SK-N-SH (cell line): ENCODE data around the gene DOCK10. TPM values are rescaled to one million over a fixed set of nuclear protein-coding genes. Genes with fewer than 3 reads are reported as not detected.

Experiments used
- CTCF ChIA-PET: fragments of 300-600, 350-600 bp; formaldehyde crosslinking; extraction: SDS; loops from one replicate; lab custom pipeline; 2021; lab: Yijun Ruan, JAX
- POLR2A ChIA-PET: fragments of 350-600 bp; sonication (Branson Sonifier 250); formaldehyde crosslinking; extraction: SDS; loops from one replicate; lab custom pipeline; 2020; ENCODE audit warnings: antibody characterized with exemption, inconsistent platforms; lab: Yijun Ruan, JAX
- DNase-seq: peaks from one replicate; pipeline ENCODE4 v3.0.0; 2012
- H2AFZ ChIP-seq: fragments of 200-600 bp; sonication (generic); 2 replicates; pipeline ENCODE4 v1.8.1; 2016; ENCODE audit warnings: antibody characterized with exemption, mild to moderate bottlenecking, low read depth
- H3F3A ChIP-seq: fragments of 200-600 bp; sonication (generic); replicated peaks from 2 replicates; pipeline ENCODE3; 2016; ENCODE audit warnings: antibody characterized with exemption, mild to moderate bottlenecking; ENCODE audit not compliant: insufficient read depth
- H3K27ac ChIP-seq, 2 experiments: fragments of 200-500 bp in 1 of 2; fragments of 200-600 bp in 1 of 2; sonication (Bioruptor generic) in 1 of 2; sonication (generic), shearing (Covaris generic) in 1 of 2; 2 replicates each; pipeline versions ENCODE4 v1.5.1 to v1.6.1; 2014 to 2016; ENCODE audit warnings: low read depth in 2 of 2, inconsistent platforms in 1 of 2, low read length in 1 of 2, mild to moderate bottlenecking in 1 of 2, mixed read lengths in 1 of 2
- H3K27me3 ChIP-seq: fragments of 200-600 bp; sonication (generic), shearing (Covaris generic); 2 replicates; pipeline ENCODE4 v1.6.1; 2016; ENCODE audit warnings: mixed run types; ENCODE audit not compliant: insufficient read depth
- H3K36me3 ChIP-seq, 2 experiments: fragments of 200-500 bp in 1 of 2; fragments of 200-600 bp in 1 of 2; sonication (Bioruptor generic) in 1 of 2; sonication (generic) in 1 of 2; replicated peaks in 1 of 2; 2 replicates each; pipeline versions ENCODE3 to v1.5.1; 2014 to 2016; ENCODE audit warnings: low read length in 1 of 2, mild to moderate bottlenecking in 1 of 2; ENCODE audit not compliant: insufficient read depth in 2 of 2, control insufficient read depth in 1 of 2
- H3K4me1 ChIP-seq, 2 experiments: fragments of 200-500 bp in 1 of 2; fragments of 200-600 bp in 1 of 2; sonication (Bioruptor generic) in 1 of 2; sonication (generic), shearing (Covaris generic) in 1 of 2; 2 replicates each; pipeline versions ENCODE4 v1.5.1 to v1.6.1; 2014 to 2016; ENCODE audit warnings: low read depth in 1 of 2, low read length in 1 of 2, mixed run types in 1 of 2; ENCODE audit not compliant: insufficient read depth in 2 of 2, control insufficient read depth in 1 of 2
- H3K4me2 ChIP-seq: fragments of 200-600 bp; sonication (generic), shearing (Covaris generic); 2 replicates; pipeline ENCODE4 v1.6.1; 2017; ENCODE audit warnings: mixed run types
- H3K4me3 ChIP-seq, 2 experiments: fragments of 200-500 bp in 1 of 2; fragments of 200-600 bp in 1 of 2; sonication (Bioruptor generic) in 1 of 2; sonication (generic), shearing (Covaris generic) in 1 of 2; 2 replicates each; pipeline versions ENCODE4 v1.5.1 to v1.8.1; 2014 to 2016; ENCODE audit warnings: low read depth in 2 of 2, inconsistent platforms in 1 of 2, low read length in 1 of 2, mild to moderate bottlenecking in 1 of 2, mixed read lengths in 1 of 2, moderate library complexity in 1 of 2
- H3K79me2 ChIP-seq: fragments of 200-600 bp; sonication (generic); 2 replicates; pipeline ENCODE4 v1.8.1; 2017; ENCODE audit warnings: mild to moderate bottlenecking; ENCODE audit not compliant: insufficient read depth
- H3K9ac ChIP-seq: fragments of 200-600 bp; sonication (generic); 2 replicates; pipeline ENCODE4 v1.6.1; 2017; ENCODE audit warnings: mixed run types
- H3K9me2 ChIP-seq: fragments of 200-600 bp; sonication (generic); 2 replicates; pipeline ENCODE4 v1.6.1; 2017; ENCODE audit warnings: mixed run types
- H3K9me3 ChIP-seq: fragments of 200-600 bp; sonication (generic); 2 replicates; pipeline ENCODE4 v1.6.1; 2017; ENCODE audit warnings: mixed run types, mild to moderate bottlenecking, moderate library complexity
- H4K20me1 ChIP-seq: fragments of 200-600 bp; sonication (generic); 2 replicates; pipeline ENCODE4 v1.6.1; 2017; ENCODE audit warnings: mild to moderate bottlenecking, mixed run types; ENCODE audit not compliant: insufficient read depth
- FOSL2 ChIP-seq: IDR thresholded peaks from 2 replicates; pipeline ENCODE4 v1.4.0; 2012; ENCODE audit warnings: low read depth, mild to moderate bottlenecking, moderate library complexity, borderline replicate concordance
- FOXM1 ChIP-seq: IDR thresholded peaks from 2 replicates; pipeline ENCODE4 v1.4.0; 2012; ENCODE audit warnings: low read depth, mild to moderate bottlenecking
- GATA2 ChIP-seq: sonication (generic); formaldehyde crosslinking; IDR thresholded peaks from 2 replicates; pipeline ENCODE4 v1.5.0; 2020; ENCODE audit warnings: mild to moderate bottlenecking, missing genetic modification reagents
- JUND ChIP-seq: IDR thresholded peaks from 2 replicates; pipeline ENCODE4 v1.4.0; 2012
- MEF2A ChIP-seq: IDR thresholded peaks from 2 replicates; pipeline ENCODE4 v1.4.0; 2012; ENCODE audit warnings: low read depth, borderline replicate concordance
- MXI1 ChIP-seq: IDR thresholded peaks from 2 replicates; pipeline ENCODE4 v1.6.1; 2012; ENCODE audit warnings: mild to moderate bottlenecking, low read depth, low read length, improper control_type of control experiment
- TCF12 ChIP-seq: IDR thresholded peaks from 2 replicates; pipeline ENCODE4 v1.4.0; 2012
- TEAD4 ChIP-seq: IDR thresholded peaks from 2 replicates; pipeline ENCODE4 v1.4.0; 2012; ENCODE audit warnings: mild to moderate bottlenecking, borderline replicate concordance; ENCODE audit not compliant: insufficient read depth
- YY1 ChIP-seq: IDR thresholded peaks from 2 replicates; pipeline ENCODE4 v1.4.0; 2012; ENCODE audit warnings: low read depth, mild to moderate bottlenecking
- WGBS: methylation state at CpG from one replicate; pipeline ENCODE4 v1.1.6; 2017; ENCODE audit warnings: low lambda C conversion rate; 5-methylcytosine and 5-hydroxymethylcytosine counted together
- polyA plus RNA-seq, 3 experiments: library from polyadenylated mRNA; depleted of rRNA; stranded (reverse); fragments of >200 nt; gene quantifications; 2 replicates each; pipeline ENCODE4 v1.2.3, GENCODE V29; 2012
- TF ChIP-seq, protein P1 (sequence below): IDR thresholded peaks from 2 replicates; pipeline ENCODE4 v1.6.1; 2012; ENCODE audit warnings: mild to moderate bottlenecking, low read depth, low read length, moderate library complexity
- TF ChIP-seq, protein P2 (sequence below): fragments of 150-350 bp; IDR thresholded peaks from 2 replicates; pipeline ENCODE4 v1.6.1; 2017; ENCODE audit warnings: antibody characterized with exemption, low read length, low read depth, borderline replicate concordance
- TF ChIP-seq, protein P3 (sequence below): fragments of 150-350 bp; IDR thresholded peaks from 2 replicates; pipeline ENCODE4 v1.6.1; 2016; ENCODE audit warnings: mild to moderate bottlenecking, low read depth, low read length

The DOCK10 gene
- polyA plus RNA-seq, 1 of the 3 experiments (the other 2 are of a cell fraction): 24.1 TPM

DNA sequence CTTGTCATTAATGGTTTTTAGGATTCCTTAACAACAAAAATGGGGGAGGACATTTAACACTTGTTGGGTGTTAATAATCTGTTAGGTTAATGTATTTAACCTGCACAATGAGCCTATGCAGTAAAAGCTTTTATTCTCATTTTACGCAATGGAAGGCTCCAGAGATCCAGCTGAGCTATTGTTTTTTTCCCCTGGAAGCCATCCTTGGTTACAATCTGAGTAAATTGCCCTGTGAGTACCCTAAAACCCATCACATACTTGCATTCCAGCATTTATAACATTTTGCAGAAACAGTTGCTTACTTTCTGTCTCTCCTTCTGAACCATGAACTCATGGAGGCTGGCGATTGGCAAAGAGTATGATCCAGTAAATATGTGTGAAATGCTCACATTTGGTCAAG, 30.2 kb upstream of the DOCK10 start:
- TF ChIP-seq, protein P1, sequence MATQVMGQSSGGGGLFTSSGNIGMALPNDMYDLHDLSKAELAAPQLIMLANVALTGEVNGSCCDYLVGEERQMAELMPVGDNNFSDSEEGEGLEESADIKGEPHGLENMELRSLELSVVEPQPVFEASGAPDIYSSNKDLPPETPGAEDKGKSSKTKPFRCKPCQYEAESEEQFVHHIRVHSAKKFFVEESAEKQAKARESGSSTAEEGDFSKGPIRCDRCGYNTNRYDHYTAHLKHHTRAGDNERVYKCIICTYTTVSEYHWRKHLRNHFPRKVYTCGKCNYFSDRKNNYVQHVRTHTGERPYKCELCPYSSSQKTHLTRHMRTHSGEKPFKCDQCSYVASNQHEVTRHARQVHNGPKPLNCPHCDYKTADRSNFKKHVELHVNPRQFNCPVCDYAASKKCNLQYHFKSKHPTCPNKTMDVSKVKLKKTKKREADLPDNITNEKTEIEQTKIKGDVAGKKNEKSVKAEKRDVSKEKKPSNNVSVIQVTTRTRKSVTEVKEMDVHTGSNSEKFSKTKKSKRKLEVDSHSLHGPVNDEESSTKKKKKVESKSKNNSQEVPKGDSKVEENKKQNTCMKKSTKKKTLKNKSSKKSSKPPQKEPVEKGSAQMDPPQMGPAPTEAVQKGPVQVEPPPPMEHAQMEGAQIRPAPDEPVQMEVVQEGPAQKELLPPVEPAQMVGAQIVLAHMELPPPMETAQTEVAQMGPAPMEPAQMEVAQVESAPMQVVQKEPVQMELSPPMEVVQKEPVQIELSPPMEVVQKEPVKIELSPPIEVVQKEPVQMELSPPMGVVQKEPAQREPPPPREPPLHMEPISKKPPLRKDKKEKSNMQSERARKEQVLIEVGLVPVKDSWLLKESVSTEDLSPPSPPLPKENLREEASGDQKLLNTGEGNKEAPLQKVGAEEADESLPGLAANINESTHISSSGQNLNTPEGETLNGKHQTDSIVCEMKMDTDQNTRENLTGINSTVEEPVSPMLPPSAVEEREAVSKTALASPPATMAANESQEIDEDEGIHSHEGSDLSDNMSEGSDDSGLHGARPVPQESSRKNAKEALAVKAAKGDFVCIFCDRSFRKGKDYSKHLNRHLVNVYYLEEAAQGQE: no peak
- TF ChIP-seq FOXM1: no peak
- no peak for TF ChIP-seq MXI1
- TF ChIP-seq, protein P2, sequence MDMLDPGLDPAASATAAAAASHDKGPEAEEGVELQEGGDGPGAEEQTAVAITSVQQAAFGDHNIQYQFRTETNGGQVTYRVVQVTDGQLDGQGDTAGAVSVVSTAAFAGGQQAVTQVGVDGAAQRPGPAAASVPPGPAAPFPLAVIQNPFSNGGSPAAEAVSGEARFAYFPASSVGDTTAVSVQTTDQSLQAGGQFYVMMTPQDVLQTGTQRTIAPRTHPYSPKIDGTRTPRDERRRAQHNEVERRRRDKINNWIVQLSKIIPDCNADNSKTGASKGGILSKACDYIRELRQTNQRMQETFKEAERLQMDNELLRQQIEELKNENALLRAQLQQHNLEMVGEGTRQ: no peak
- TF ChIP-seq, all 33 proteins: peak for 0
- no peak overlapping the region for H3K4me2 ChIP-seq
- H3K27ac ChIP-seq: no peak overlapping the region
- no peaks in the 10 kb centered on the region for H3K36me3 ChIP-seq
- H3K9me2 ChIP-seq: no peaks in the 10 kb centered on the region
- H3K4me3 ChIP-seq: no peak overlapping the region
- H3K4me1 ChIP-seq: peaks cover 6 to 11% of the 10 kb centered on the region in 2 experiments; a peak in 2 of 4 replicates
- no peaks in the 10 kb centered on the region for H3K79me2 ChIP-seq
- H4K20me1 ChIP-seq: no peaks in the 10 kb centered on the region
- DNase-seq: no peak
- H3F3A ChIP-seq: peaks cover 7% of the 10 kb centered on the region
- no peaks in the 10 kb centered on the region for H3K27me3 ChIP-seq
- H3K9ac ChIP-seq: no peak overlapping the region
- WGBS: 97% methylated on average over 2 of the region's 2 CpGs
- ChIA-PET CTCF (interaction anchor here (0.6 kb wide), 2 partner anchors 66 to 568 kb away, joined by 3 to 4 read pairs; no protein-coding TSS in a partner anchor), POLR2A (no interaction called here)
- no peaks in the 10 kb centered on the region for H3K9me3 ChIP-seq
- H2AFZ ChIP-seq: no peak overlapping the region

DNA sequence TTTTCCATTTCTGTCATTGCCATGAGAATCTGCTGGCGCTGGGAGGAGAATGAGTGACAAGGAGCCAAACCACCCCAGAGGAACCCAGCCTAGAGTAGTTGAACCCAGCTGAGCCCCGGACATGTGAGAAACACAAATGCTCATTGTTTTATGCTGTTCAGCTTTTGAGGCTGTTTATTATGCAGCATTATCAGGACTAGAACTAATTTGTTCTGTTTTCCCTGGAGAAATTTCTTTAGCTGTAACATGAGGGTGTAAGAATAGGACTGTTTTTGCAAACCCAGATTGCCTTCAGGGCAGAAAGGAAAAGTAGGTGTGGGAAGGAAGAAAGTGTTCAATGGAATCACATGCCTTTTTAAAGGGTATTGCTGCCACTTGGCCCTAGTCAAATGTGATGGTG, 28.5 kb upstream of the DOCK10 start:
- no peak for DNase-seq
- H3K4me3 ChIP-seq: no peak overlapping the region
- no peak overlapping the region for H3K9ac ChIP-seq
- H3K79me2 ChIP-seq: no peaks in the 10 kb centered on the region
- ChIA-PET CTCF (interaction anchor here (0.8 to 1.2 kb wide), 4 partner anchors 28 to 589 kb away, joined by 3 to 4 read pairs (median 3); partner anchors contain the start of gene DOCK10), POLR2A (no interaction called here)
- H3K27me3 ChIP-seq: no peaks in the 10 kb centered on the region
- H3K9me3 ChIP-seq: no peaks in the 10 kb centered on the region
- peaks cover 4 to 9% of the 10 kb centered on the region in 2 experiments; a peak in 1 of 4 replicates for H3K4me1 ChIP-seq
- no peak for TF ChIP-seq GATA2
- no peak for TF ChIP-seq JUND
- TF ChIP-seq FOSL2: no peak
- TF ChIP-seq TEAD4: no peak
- TF ChIP-seq, protein P3, sequence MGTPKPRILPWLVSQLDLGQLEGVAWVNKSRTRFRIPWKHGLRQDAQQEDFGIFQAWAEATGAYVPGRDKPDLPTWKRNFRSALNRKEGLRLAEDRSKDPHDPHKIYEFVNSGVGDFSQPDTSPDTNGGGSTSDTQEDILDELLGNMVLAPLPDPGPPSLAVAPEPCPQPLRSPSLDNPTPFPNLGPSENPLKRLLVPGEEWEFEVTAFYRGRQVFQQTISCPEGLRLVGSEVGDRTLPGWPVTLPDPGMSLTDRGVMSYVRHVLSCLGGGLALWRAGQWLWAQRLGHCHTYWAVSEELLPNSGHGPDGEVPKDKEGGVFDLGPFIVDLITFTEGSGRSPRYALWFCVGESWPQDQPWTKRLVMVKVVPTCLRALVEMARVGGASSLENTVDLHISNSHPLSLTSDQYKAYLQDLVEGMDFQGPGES: no peak
- no peak for TF ChIP-seq YY1
- no peak for TF ChIP-seq TCF12
- no peak for TF ChIP-seq MEF2A
- no peak for TF ChIP-seq FOXM1
- no peaks in the 10 kb centered on the region for H4K20me1 ChIP-seq
- no peaks in the 10 kb centered on the region for H3K36me3 ChIP-seq
- no peaks in the 10 kb centered on the region for H3K9me2 ChIP-seq
- H3K4me2 ChIP-seq: no peak overlapping the region
- 96% methylated on average over 2 of the region's 2 CpGs for WGBS
- H3K27ac ChIP-seq: no peak overlapping the region
- no peak overlapping the region for H2AFZ ChIP-seq
- peaks cover 7% of the 10 kb centered on the region for H3F3A ChIP-seq
